Measurements from ENCODE around the gene SOX5. TPM values are rescaled to one million over a fixed set of nuclear protein-coding genes. Genes with fewer than 3 reads are reported as not detected.

The SOX5 gene
- total and polyA plus RNA-seq, 2 donors (not counting 1 experiment from before 2014, with no cell fraction given): 3.9 to 17.2 TPM

- no peak for ATAC-seq (ENCODE audit: low read depth)
- no peaks in the 10 kb centered on the region for H3K4me1 Mint-ChIP-seq
- WGBS (ENCODE audit: insufficient coverage): no CpG with 5 or more reads among the region's 5 CpGs
- H2AFZ ChIP-seq (ENCODE audit: insufficient read depth, low read depth, low read length, poor library complexity, severe bottlenecking): no peak overlapping the region
- H3K79me2 ChIP-seq (ENCODE audit: control insufficient read depth, insufficient read depth, low read length): no peaks in the 10 kb centered on the region
- TF ChIP-seq, protein P1, sequence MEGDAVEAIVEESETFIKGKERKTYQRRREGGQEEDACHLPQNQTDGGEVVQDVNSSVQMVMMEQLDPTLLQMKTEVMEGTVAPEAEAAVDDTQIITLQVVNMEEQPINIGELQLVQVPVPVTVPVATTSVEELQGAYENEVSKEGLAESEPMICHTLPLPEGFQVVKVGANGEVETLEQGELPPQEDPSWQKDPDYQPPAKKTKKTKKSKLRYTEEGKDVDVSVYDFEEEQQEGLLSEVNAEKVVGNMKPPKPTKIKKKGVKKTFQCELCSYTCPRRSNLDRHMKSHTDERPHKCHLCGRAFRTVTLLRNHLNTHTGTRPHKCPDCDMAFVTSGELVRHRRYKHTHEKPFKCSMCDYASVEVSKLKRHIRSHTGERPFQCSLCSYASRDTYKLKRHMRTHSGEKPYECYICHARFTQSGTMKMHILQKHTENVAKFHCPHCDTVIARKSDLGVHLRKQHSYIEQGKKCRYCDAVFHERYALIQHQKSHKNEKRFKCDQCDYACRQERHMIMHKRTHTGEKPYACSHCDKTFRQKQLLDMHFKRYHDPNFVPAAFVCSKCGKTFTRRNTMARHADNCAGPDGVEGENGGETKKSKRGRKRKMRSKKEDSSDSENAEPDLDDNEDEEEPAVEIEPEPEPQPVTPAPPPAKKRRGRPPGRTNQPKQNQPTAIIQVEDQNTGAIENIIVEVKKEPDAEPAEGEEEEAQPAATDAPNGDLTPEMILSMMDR (IDR thresholded peaks at IDR 0.05): no peak
- no peak for TF ChIP-seq EZH2 (IDR thresholded peaks at IDR 0.05; ENCODE audit: borderline replicate concordance, insufficient read depth, low read depth, low read length, poor library complexity, severe bottlenecking)
- no peak overlapping the region for H3K4me3 ChIP-seq (ENCODE audit: control extremely low read depth in 1 of 5, extremely low read depth in 1 of 5, insufficient read depth in 1 of 5, low read depth in 2 of 5, low read length in 4 of 5)
- intact Hi-C loops (cut with micrococcal nuclease): no loop called here
- no peak for DNase-seq
- no peak overlapping the region for H3K4me3 Mint-ChIP-seq
- H3K27ac Mint-ChIP-seq: no peak overlapping the region
- H3K9me3 Mint-ChIP-seq (ENCODE audit: insufficient read depth): no peaks in the 10 kb centered on the region
- no peaks in the 10 kb centered on the region for H3K9me3 ChIP-seq (ENCODE audit: control extremely low read depth in 1 of 3, control insufficient read depth in 2 of 3, insufficient read depth in 1 of 3, low read length in 2 of 3)
- no peak overlapping the region for H3K4me2 ChIP-seq (replicated peaks; ENCODE audit: low read depth, low read length, poor library complexity, severe bottlenecking)
- H4K20me1 ChIP-seq (ENCODE audit: control insufficient read depth, insufficient read depth, low read length, poor library complexity, severe bottlenecking): no peaks in the 10 kb centered on the region
- H3K9ac ChIP-seq (ENCODE audit: low read length): no peak overlapping the region
- ChIA-PET POLR2A (no interaction called here), CTCF (no interaction called here)
- no peaks in the 10 kb centered on the region for H3K36me3 ChIP-seq (replicated peaks in 1 of 2; ENCODE audit: control extremely low read depth in 1 of 2, control insufficient read depth in 1 of 2, extremely low read depth in 1 of 2, insufficient read depth in 2 of 2, low read length in 1 of 2)
- no peaks in the 10 kb centered on the region for H3K27me3 Mint-ChIP-seq
- H3K27ac ChIP-seq (ENCODE audit: low read length in 2 of 2): no peak overlapping the region
- no peaks in the 10 kb centered on the region for H3K4me1 ChIP-seq (ENCODE audit: control insufficient read depth in 2 of 2, insufficient read depth in 2 of 2, low read length in 2 of 2)
- no peaks in the 10 kb centered on the region for H3K27me3 ChIP-seq (replicated peaks in 1 of 4; ENCODE audit: control extremely low read depth in 1 of 4, control insufficient read depth in 3 of 4, insufficient read depth in 4 of 4, low read length in 3 of 4)
These were observed 197.2 kb downstream of the SOX5 start for GRCh38 chr12:23752245-23752644.

GRCh38 chr12:23751641-23752040 is 197.8 kb downstream of the SOX5 start:
- no peak overlapping the region for H2AFZ ChIP-seq (ENCODE audit: insufficient read depth, low read depth, low read length, poor library complexity, severe bottlenecking)
- H4K20me1 ChIP-seq (ENCODE audit: control insufficient read depth, insufficient read depth, low read length, poor library complexity, severe bottlenecking): no peaks in the 10 kb centered on the region
- ChIA-PET CTCF (no interaction called here), POLR2A (no interaction called here)
- intact Hi-C loops (cut with micrococcal nuclease): no loop called here
- no peak overlapping the region for H3K27ac ChIP-seq (ENCODE audit: low read length in 2 of 2)
- H3K9ac ChIP-seq (ENCODE audit: low read length): no peak overlapping the region
- H3K4me3 Mint-ChIP-seq: no peak overlapping the region
- no peaks in the 10 kb centered on the region for H3K4me1 ChIP-seq (ENCODE audit: control insufficient read depth in 2 of 2, insufficient read depth in 2 of 2, low read length in 2 of 2)
- no peaks in the 10 kb centered on the region for H3K27me3 ChIP-seq (replicated peaks in 1 of 4; ENCODE audit: control extremely low read depth in 1 of 4, control insufficient read depth in 3 of 4, insufficient read depth in 4 of 4, low read length in 3 of 4)
- no peaks in the 10 kb centered on the region for H3K27me3 Mint-ChIP-seq
- no peak overlapping the region for H3K4me3 ChIP-seq (ENCODE audit: control extremely low read depth in 1 of 5, extremely low read depth in 1 of 5, insufficient read depth in 1 of 5, low read depth in 2 of 5, low read length in 4 of 5)
- ATAC-seq (ENCODE audit: low read depth) (no peak), DNase-seq (no peak)
- H3K27ac Mint-ChIP-seq: no peak overlapping the region
- no peaks in the 10 kb centered on the region for H3K4me1 Mint-ChIP-seq
- H3K79me2 ChIP-seq (ENCODE audit: control insufficient read depth, insufficient read depth, low read length): no peaks in the 10 kb centered on the region
- no peaks in the 10 kb centered on the region for H3K36me3 ChIP-seq (replicated peaks in 1 of 2; ENCODE audit: control extremely low read depth in 1 of 2, control insufficient read depth in 1 of 2, extremely low read depth in 1 of 2, insufficient read depth in 2 of 2, low read length in 1 of 2)
- no peaks in the 10 kb centered on the region for H3K9me3 Mint-ChIP-seq (ENCODE audit: insufficient read depth)
- H3K9me3 ChIP-seq (ENCODE audit: control extremely low read depth in 1 of 3, control insufficient read depth in 2 of 3, insufficient read depth in 1 of 3, low read length in 2 of 3): no peaks in the 10 kb centered on the region
- no peak overlapping the region for H3K4me2 ChIP-seq (replicated peaks; ENCODE audit: low read depth, low read length, poor library complexity, severe bottlenecking)
- no CpG with 5 or more reads among the region's 1 CpG for WGBS (ENCODE audit: insufficient coverage)
- no peak for TF ChIP-seq EZH2 (IDR thresholded peaks at IDR 0.05; ENCODE audit: borderline replicate concordance, insufficient read depth, low read depth, low read length, poor library complexity, severe bottlenecking)
- TF ChIP-seq, protein P1 (IDR thresholded peaks at IDR 0.05): no peak

Measured in B cell (primary cell).